Hepatocyte (in vitro differentiated cells): Measurements from ENCODE around the gene FOSL2.

ENCODE experiments used
- EZH2 ChIP-seq: fragments of 200-600 bp; sonication (generic); IDR thresholded peaks from 2 replicates; pipeline ENCODE4 v1.6.1; 2016; ENCODE audit warnings: antibody characterized with exemption, mild to moderate bottlenecking, borderline replicate concordance
- TF ChIP-seq, protein P1 (sequence below): fragments of 200-600 bp; sonication (generic); IDR thresholded peaks from 2 replicates; pipeline ENCODE4 v1.5.1; 2016; ENCODE audit warnings: antibody characterized with exemption, mild to moderate bottlenecking; ENCODE audit not compliant: poor library complexity

GRCh38 chr2:28373854-28374253, 18.8 kb upstream of the FOSL2 start:
- TF ChIP-seq, protein P1, sequence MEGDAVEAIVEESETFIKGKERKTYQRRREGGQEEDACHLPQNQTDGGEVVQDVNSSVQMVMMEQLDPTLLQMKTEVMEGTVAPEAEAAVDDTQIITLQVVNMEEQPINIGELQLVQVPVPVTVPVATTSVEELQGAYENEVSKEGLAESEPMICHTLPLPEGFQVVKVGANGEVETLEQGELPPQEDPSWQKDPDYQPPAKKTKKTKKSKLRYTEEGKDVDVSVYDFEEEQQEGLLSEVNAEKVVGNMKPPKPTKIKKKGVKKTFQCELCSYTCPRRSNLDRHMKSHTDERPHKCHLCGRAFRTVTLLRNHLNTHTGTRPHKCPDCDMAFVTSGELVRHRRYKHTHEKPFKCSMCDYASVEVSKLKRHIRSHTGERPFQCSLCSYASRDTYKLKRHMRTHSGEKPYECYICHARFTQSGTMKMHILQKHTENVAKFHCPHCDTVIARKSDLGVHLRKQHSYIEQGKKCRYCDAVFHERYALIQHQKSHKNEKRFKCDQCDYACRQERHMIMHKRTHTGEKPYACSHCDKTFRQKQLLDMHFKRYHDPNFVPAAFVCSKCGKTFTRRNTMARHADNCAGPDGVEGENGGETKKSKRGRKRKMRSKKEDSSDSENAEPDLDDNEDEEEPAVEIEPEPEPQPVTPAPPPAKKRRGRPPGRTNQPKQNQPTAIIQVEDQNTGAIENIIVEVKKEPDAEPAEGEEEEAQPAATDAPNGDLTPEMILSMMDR: no peak
- TF ChIP-seq EZH2: no peak
